ENCODE data around the gene FFAR1.

DNA sequence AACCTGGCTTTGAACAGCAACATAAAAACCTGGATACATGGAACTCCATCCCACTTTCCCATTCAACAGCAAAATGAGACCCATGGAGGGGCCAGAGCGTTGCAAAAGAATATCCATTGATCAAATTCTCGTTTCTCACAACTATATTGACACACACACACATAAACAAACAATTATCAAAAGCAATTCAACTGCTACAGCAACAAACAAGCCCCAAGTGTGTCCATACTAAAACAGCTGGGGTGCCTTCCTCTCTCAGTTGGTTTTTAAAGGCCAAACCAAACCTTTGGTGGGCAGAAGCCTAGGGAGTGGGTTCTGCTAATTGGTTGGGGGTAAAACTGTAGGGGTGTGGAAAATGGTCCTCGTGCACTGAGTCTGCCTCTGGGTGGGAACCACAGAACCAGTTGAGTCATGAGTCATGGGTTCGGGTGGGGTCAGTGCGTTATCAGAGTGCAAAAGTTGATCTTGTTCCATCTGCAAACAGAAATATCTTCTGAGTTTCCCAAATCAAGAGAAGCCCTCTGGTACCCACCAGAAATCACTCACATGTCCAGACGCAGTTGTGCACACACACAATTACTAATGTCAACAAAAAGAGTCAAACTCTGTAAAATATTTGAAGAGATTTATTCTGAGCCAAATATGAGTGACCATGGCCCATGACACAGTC, 41.6 kb downstream of the FFAR1 start:
- TF ChIP-seq, protein P1, sequence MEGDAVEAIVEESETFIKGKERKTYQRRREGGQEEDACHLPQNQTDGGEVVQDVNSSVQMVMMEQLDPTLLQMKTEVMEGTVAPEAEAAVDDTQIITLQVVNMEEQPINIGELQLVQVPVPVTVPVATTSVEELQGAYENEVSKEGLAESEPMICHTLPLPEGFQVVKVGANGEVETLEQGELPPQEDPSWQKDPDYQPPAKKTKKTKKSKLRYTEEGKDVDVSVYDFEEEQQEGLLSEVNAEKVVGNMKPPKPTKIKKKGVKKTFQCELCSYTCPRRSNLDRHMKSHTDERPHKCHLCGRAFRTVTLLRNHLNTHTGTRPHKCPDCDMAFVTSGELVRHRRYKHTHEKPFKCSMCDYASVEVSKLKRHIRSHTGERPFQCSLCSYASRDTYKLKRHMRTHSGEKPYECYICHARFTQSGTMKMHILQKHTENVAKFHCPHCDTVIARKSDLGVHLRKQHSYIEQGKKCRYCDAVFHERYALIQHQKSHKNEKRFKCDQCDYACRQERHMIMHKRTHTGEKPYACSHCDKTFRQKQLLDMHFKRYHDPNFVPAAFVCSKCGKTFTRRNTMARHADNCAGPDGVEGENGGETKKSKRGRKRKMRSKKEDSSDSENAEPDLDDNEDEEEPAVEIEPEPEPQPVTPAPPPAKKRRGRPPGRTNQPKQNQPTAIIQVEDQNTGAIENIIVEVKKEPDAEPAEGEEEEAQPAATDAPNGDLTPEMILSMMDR (IDR thresholded peaks at IDR 0.05): no peak
- TF ChIP-seq POLR2A (IDR thresholded peaks at IDR 0.05): no peak

All from testis (tissue), 2 donors.